Astrocyte (in vitro differentiated cells and primary cell): ENCODE data around the gene BIRC7. TPM values are rescaled to one million over a fixed set of nuclear protein-coding genes. Genes with fewer than 3 reads are reported as not detected.

ENCODE experiments used
- DNase-seq: peaks from one replicate; pipeline ENCODE4 v3.0.0-alpha.2; 2010; ENCODE audit warnings: low read depth
- FAIRE-seq: peaks from 2 replicates; lab custom pipeline; 2011; peaks lifted over from hg19 to GRCh38; lab: Jason Lieb, UNC
- H2AFZ ChIP-seq: 2 replicates; pipeline ENCODE4 v1.6.0; 2012; ENCODE audit warnings: low read depth, low read length, inconsistent platforms
- H3K27ac ChIP-seq: 2 replicates; pipeline ENCODE4 v1.5.1; 2011; ENCODE audit warnings: low read depth, low read length, inconsistent platforms
- H3K27me3 ChIP-seq: 2 replicates; pipeline ENCODE4 v1.6.0; 2011; ENCODE audit warnings: low read length, inconsistent platforms; ENCODE audit not compliant: insufficient read depth
- H3K36me3 ChIP-seq: 2 replicates; pipeline ENCODE4 v1.5.1; 2011; ENCODE audit warnings: low read length, inconsistent platforms; ENCODE audit not compliant: insufficient read depth
- H3K4me1 ChIP-seq: 2 replicates; pipeline ENCODE4 v1.5.1; 2011; ENCODE audit warnings: low read length, inconsistent platforms; ENCODE audit not compliant: insufficient read depth
- H3K4me2 ChIP-seq: 2 replicates; pipeline ENCODE4 v1.6.0; 2012; ENCODE audit warnings: low read length, inconsistent platforms
- H3K4me3 ChIP-seq: 2 replicates; pipeline ENCODE4 v1.5.1; 2011; ENCODE audit warnings: low read depth, mild to moderate bottlenecking, low read length, inconsistent platforms; ENCODE audit not compliant: insufficient read depth
- H3K79me2 ChIP-seq: 2 replicates; pipeline ENCODE4 v1.6.0; 2012; ENCODE audit warnings: mild to moderate bottlenecking, low read length, inconsistent platforms; ENCODE audit not compliant: insufficient read depth
- H3K9ac ChIP-seq: 2 replicates; pipeline ENCODE4 v1.6.0; 2012; ENCODE audit warnings: mild to moderate bottlenecking, low read length, inconsistent platforms
- H3K9me3 ChIP-seq: 2 replicates; pipeline ENCODE4 v1.5.1; 2012; ENCODE audit warnings: low read depth, mild to moderate bottlenecking, low read length, inconsistent platforms; ENCODE audit not compliant: insufficient read depth
- H4K20me1 ChIP-seq: 2 replicates; pipeline ENCODE4 v1.6.0; 2012; ENCODE audit warnings: low read length, inconsistent platforms; ENCODE audit not compliant: insufficient read depth
- H3K27ac Mint-ChIP-seq: one replicate; pipeline ENCODE4 v1.8.0; 2021; ENCODE audit warnings: mild to moderate bottlenecking, mixed read lengths; ENCODE audit not compliant: unreplicated experiment
- H3K27me3 Mint-ChIP-seq: one replicate; pipeline ENCODE4 v1.8.0; 2021; ENCODE audit warnings: low read depth, mixed read lengths; ENCODE audit not compliant: unreplicated experiment
- H3K36me3 Mint-ChIP-seq: one replicate; pipeline ENCODE4 v1.8.0; 2021; ENCODE audit warnings: low read depth, mixed read lengths; ENCODE audit not compliant: unreplicated experiment
- H3K4me1 Mint-ChIP-seq: one replicate; pipeline ENCODE4 v1.8.0; 2021; ENCODE audit warnings: low read depth, mixed read lengths; ENCODE audit not compliant: unreplicated experiment
- H3K4me3 Mint-ChIP-seq: one replicate; pipeline ENCODE4 v1.8.0; 2021; ENCODE audit warnings: mild to moderate bottlenecking, moderate library complexity, mixed read lengths; ENCODE audit not compliant: unreplicated experiment
- H3K9me3 Mint-ChIP-seq: one replicate; pipeline ENCODE4 v1.8.0; 2021; ENCODE audit warnings: mild to moderate bottlenecking, mixed read lengths; ENCODE audit not compliant: unreplicated experiment
- CTCF ChIP-seq: IDR thresholded peaks from 2 replicates; pipeline ENCODE4 v1.5.1; 2011; ENCODE audit warnings: low read depth, mild to moderate bottlenecking, inconsistent platforms, low read length, moderate library complexity; ENCODE audit not compliant: insufficient read depth
- EZH2 ChIP-seq: IDR thresholded peaks from 2 replicates; pipeline ENCODE4 v1.6.1; 2012; ENCODE audit warnings: mild to moderate bottlenecking, low read length, inconsistent platforms; ENCODE audit not compliant: insufficient read depth
- total RNA-seq: library from RNA; stranded (reverse); gene quantifications from 2 replicates; pipeline ENCODE4 v1.2.1, GENCODE V29; 2021

The BIRC7 gene
- total RNA-seq, 1 donor from 2014 or later: 3.3 TPM

- Histone ChIP-seq H2AFZ (no peak overlapping the region), H3K79me2 (no peaks in the 10 kb centered on the region), H3K4me3 (no peak overlapping the region), H3K27ac (no peak overlapping the region), H3K4me2 (no peak overlapping the region), H3K9me3 (no peaks in the 10 kb centered on the region), H3K4me1 (no peaks in the 10 kb centered on the region), H3K36me3 (no peaks in the 10 kb centered on the region), H3K27me3 (no peaks in the 10 kb centered on the region), H3K9ac (no peak overlapping the region), H4K20me1 (no peaks in the 10 kb centered on the region)
- Mint-ChIP-seq H3K27me3 (peaks cover 5% of the 10 kb centered on the region), H3K4me3 (no peak overlapping the region), H3K27ac (no peak overlapping the region), H3K4me1 (no peaks in the 10 kb centered on the region), H3K9me3 (peaks cover 1% of the 10 kb centered on the region), H3K36me3 (peaks cover 9% of the 10 kb centered on the region)
- DNase-seq (no peak), FAIRE-seq (no peak)
- TF ChIP-seq EZH2 (no peak), CTCF (no peak)
These were observed 7.0 kb downstream of the BIRC7 start for GRCh38 chr20:63242736-63243135.

DNA sequence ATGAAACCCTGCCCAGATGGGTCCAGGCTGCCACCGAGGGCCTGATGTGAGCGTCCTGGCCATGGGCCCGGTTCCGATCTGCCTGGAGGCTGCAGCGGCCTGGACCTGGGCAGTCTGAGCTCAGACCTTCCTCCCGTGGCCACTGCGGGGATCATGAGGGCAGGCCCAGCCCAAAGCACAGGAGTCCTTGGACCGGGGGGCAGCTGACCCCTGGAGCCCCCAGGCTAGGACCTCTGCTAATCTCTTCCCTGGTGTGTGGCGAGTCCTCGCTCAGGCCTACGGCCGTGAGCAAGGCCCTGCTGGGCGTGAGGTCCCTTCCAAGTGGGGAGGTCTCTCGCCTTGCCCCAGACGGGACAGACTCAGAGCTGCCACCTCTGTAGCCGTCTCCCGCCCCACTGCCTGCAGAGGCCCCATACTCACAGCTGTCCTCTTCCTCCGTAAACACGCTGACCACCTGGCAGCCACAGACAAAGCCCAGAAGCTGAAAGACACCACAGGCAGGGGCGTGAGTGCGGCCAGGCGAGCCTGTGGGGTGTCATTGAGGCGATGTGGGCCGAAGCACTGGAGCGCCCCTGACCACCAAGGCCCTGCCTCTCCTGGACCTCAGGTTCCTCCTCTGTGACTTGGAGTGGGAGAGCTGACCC is 8.0 kb downstream of the BIRC7 start:
- H3K27me3 Mint-ChIP-seq: peaks cover 5% of the 10 kb centered on the region
- no peaks in the 10 kb centered on the region for H3K27me3 ChIP-seq
- H3K9me3 ChIP-seq: no peaks in the 10 kb centered on the region
- DNase-seq (no peak), FAIRE-seq (no peak)
- H3K9me3 Mint-ChIP-seq: peaks cover 1% of the 10 kb centered on the region
- no peak overlapping the region for H3K4me3 Mint-ChIP-seq
- H3K79me2 ChIP-seq: no peaks in the 10 kb centered on the region
- H4K20me1 ChIP-seq: no peaks in the 10 kb centered on the region
- no peak overlapping the region for H3K9ac ChIP-seq
- no peaks in the 10 kb centered on the region for H3K4me1 ChIP-seq
- H3K27ac ChIP-seq: no peak overlapping the region
- H3K4me2 ChIP-seq: no peak overlapping the region
- H3K27ac Mint-ChIP-seq: no peak overlapping the region
- no peak overlapping the region for H2AFZ ChIP-seq
- H3K4me3 ChIP-seq: no peak overlapping the region
- no peaks in the 10 kb centered on the region for H3K4me1 Mint-ChIP-seq
- H3K36me3 ChIP-seq: no peaks in the 10 kb centered on the region
- peaks cover 12% of the 10 kb centered on the region for H3K36me3 Mint-ChIP-seq
- TF ChIP-seq CTCF (no peak), EZH2 (no peak)

- Histone ChIP-seq H3K27me3 (no peaks in the 10 kb centered on the region), H3K9me3 (no peaks in the 10 kb centered on the region), H3K4me1 (no peaks in the 10 kb centered on the region), H2AFZ (no peak overlapping the region), H3K79me2 (no peaks in the 10 kb centered on the region), H3K4me2 (no peak overlapping the region), H3K36me3 (no peaks in the 10 kb centered on the region), H3K4me3 (no peak overlapping the region), H3K27ac (no peak overlapping the region), H4K20me1 (no peaks in the 10 kb centered on the region), H3K9ac (no peak overlapping the region)
- no peak for DNase-seq
- no peak for FAIRE-seq
- H3K4me1 Mint-ChIP-seq: peaks cover 2% of the 10 kb centered on the region
- no peak overlapping the region for H3K4me3 Mint-ChIP-seq
- H3K27ac Mint-ChIP-seq: no peak overlapping the region
- peaks cover 5% of the 10 kb centered on the region for H3K27me3 Mint-ChIP-seq
- H3K36me3 Mint-ChIP-seq: peaks cover 15% of the 10 kb centered on the region
- TF ChIP-seq EZH2 (no peak), CTCF (no peak)
- peaks cover 1% of the 10 kb centered on the region for H3K9me3 Mint-ChIP-seq
These were observed 8.8 kb downstream of the BIRC7 start for GRCh38 chr20:63244468-63244867.
